ENCODE data around the gene TSPAN18.

GRCh38 chr11:44914105-44914504 lies 187.3 kb downstream of the TSPAN18 start:
- TF ChIP-seq CTCF (IDR thresholded peaks at IDR 0.05; ENCODE audit: low read depth, low read length), result no peak
- TF ChIP-seq EZH2phosphoT487 (IDR thresholded peaks at IDR 0.05; ENCODE audit: low read depth), result no peak

Data from OCI-LY3 (cell line).